ENCODE measurements around the gene THNSL1.

THNSL1 gene

DNA sequence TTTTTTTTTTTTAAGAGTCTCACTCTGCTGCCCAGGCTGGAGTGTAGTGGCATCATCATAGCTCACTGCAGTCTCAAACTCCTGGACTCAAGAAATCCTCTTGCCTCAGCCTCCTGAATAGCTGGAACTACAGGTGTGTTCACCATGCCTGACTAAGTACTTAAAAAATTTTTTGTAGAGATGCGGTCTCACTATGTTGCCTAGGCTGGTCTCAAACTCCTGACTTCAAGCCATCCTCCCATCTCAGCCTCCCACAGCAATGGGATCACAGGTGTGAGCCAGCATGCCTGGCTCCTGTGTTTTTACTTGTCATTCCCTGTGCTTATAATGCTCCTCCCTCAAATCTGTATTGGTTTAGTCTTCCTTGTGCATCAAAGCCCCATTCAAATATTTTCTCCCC lies 46.7 kb downstream of the THNSL1 start:
- H3K4me3 ChIP-seq (ENCODE audit: low read depth, low read length) = no peak overlapping the region
- no peak for DNase-seq (ENCODE audit: low read depth)
- TF ChIP-seq, protein P1, sequence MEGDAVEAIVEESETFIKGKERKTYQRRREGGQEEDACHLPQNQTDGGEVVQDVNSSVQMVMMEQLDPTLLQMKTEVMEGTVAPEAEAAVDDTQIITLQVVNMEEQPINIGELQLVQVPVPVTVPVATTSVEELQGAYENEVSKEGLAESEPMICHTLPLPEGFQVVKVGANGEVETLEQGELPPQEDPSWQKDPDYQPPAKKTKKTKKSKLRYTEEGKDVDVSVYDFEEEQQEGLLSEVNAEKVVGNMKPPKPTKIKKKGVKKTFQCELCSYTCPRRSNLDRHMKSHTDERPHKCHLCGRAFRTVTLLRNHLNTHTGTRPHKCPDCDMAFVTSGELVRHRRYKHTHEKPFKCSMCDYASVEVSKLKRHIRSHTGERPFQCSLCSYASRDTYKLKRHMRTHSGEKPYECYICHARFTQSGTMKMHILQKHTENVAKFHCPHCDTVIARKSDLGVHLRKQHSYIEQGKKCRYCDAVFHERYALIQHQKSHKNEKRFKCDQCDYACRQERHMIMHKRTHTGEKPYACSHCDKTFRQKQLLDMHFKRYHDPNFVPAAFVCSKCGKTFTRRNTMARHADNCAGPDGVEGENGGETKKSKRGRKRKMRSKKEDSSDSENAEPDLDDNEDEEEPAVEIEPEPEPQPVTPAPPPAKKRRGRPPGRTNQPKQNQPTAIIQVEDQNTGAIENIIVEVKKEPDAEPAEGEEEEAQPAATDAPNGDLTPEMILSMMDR (IDR thresholded peaks at IDR 0.05; ENCODE audit: insufficient read depth, low read depth, low read length, missing control alignments) = no peak

DNA sequence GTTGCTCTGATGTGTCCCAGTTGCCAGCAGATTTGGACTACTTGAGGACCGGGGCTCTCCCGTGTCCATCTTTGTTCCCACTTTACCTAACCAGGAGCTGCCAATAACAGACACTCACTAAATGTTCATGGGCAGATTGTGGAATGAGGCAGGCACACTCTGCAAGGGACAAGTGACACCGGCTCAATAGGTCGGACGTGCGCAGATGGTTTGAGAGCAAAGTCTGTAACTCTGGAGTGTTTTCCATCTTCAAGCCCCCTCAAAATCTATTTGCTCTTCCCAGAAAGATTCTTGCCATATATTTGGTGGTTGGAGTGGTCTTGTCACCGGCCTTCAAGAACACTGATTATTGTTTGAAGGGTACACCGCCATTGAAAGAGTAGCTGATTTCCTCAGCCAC lies 47.2 kb downstream of the THNSL1 start:
- H3K4me3 ChIP-seq (ENCODE audit: low read depth, low read length) = no peak overlapping the region
- DNase-seq (ENCODE audit: low read depth) = no peak
- TF ChIP-seq, protein P1 (IDR thresholded peaks at IDR 0.05; ENCODE audit: insufficient read depth, low read depth, low read length, missing control alignments) = no peak

DNA sequence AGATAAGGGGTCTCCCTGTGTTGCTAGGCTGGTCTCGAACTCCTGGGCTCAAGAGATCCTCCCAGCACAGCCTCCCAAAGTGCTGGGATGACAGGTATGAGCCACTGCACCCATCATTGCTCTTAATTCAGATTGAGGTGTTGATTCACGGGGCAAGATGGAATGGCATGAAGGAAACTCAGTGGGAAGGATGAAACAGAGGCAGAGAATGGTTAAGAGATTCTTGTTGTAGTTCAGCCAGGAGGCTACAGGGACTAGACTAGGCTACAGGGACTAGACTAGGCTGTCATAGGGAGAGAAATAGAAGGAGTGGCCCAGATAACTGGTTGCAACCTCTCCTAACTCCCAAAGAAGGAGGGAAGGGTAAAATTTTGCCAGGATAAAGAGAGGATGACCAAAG lies 48.0 kb downstream of the THNSL1 start:
- TF ChIP-seq, protein P1 (IDR thresholded peaks at IDR 0.05; ENCODE audit: insufficient read depth, low read depth, low read length, missing control alignments) = no peak
- DNase-seq (ENCODE audit: low read depth) = no peak
- no peak overlapping the region for H3K4me3 ChIP-seq (ENCODE audit: low read depth, low read length)

DNA sequence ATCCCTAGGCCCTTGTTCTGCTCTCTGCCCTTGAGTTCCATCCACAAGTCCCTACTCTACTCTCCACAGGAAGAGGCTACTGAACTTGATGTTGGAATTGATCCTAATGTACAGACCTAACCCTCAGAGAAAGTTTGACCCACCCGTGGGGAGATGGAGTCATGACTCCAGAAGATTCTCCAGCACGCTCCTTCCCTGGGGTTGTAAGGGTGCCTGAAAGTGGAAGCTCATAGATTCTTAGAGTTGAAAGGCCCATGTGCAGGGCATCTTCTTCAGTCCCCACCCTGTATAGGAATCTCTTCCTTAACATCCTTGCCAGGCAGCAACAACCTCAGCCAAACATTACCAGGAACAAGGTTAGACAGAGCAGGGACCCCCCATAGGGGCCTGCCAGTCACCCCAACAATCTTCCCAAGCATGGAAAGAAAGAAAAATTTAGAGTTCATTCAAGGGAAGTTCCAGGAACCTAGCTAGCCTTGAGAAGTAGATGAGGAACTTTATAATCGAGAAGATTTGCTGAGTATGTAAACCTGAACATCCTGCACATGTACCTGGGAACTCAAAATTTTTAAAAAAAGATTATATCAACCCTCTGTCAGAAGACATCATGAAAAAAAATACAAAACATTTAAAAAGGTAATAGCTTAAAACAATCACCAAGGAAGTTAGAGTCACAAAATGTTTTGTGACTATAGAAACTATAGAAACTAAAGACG lies 49.5 kb downstream of the THNSL1 start:
- no peak overlapping the region for H3K4me3 ChIP-seq (ENCODE audit: low read depth, low read length)
- DNase-seq (ENCODE audit: low read depth) = no peak
- TF ChIP-seq, protein P1 (IDR thresholded peaks at IDR 0.05; ENCODE audit: insufficient read depth, low read depth, low read length, missing control alignments) = no peak

DNA sequence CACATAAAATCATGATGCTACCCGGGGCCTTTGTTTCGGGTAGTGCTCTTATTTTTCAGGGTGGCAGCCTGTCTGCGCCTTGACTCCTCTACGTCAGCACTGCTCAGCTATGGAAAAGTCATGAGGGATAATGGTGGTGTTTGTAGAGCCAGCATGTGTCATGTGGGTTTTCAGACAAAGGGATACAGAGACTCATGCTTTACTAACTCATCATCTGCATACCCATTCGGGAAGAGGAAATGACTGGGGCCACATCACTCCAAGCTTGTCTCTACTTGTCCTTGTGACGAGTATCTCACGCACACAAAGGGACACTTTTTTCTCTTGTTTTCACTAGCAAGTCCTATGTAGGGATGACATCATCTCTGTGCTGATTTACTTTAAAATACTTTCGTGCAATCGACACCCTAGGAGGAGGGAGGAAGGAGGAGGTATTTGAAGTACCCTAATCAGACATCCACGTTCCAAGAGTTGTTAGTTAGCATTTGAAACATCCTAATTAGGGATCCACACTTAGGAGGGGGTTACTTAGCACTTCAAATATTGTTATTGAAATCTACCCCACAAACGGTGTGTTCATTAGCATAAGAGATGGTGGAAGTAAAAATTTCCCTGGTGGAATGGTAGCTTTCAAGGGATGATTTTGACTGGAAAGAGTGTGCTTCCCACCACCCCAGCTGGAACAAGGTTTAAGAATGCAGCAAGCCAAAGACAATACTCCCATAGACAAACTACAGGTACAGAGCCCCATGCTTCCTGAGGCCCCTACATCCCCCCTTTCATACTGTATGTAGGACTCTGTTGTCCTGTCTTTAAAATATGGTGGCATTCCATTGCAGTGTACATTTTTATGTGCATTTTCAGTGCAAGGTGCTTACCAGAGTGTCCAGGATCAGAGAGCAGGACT lies 52.0 kb downstream of the THNSL1 start:
- no peak overlapping the region for H3K4me3 ChIP-seq (ENCODE audit: low read depth, low read length)
- DNase-seq (ENCODE audit: low read depth) = peak; percentile 4
- TF ChIP-seq, protein P1 (IDR thresholded peaks at IDR 0.05; ENCODE audit: insufficient read depth, low read depth, low read length, missing control alignments) = no peak

DNA sequence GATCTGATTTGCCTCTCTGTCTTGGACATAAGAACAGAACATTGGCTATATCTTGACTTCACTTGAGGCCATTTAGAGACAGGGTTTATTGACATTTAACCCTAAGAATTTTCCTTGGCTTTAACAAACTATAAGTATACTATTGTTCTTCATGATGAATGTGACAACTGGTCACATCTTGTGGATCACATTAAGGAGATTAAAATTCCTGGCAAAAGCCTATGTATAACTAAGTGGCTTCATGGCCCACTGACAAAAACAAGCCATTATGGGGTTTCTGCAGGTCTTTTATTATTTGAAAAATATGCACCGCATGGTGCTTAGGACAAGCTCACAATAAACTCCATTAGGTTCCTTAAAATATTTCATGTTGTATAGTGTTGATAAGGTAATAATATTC lies 54.8 kb downstream of the THNSL1 start:
- no peak for DNase-seq (ENCODE audit: low read depth)

More for the DNA sequence above, 54.8 kb downstream of the THNSL1 start:
- no peak overlapping the region for H3K4me3 ChIP-seq (ENCODE audit: low read depth, low read length)
- TF ChIP-seq, protein P1 (IDR thresholded peaks at IDR 0.05; ENCODE audit: insufficient read depth, low read depth, low read length, missing control alignments) = no peak

Measured in GM12865 (cell line).